ENCODE results near the gene TIA1.

DNA sequence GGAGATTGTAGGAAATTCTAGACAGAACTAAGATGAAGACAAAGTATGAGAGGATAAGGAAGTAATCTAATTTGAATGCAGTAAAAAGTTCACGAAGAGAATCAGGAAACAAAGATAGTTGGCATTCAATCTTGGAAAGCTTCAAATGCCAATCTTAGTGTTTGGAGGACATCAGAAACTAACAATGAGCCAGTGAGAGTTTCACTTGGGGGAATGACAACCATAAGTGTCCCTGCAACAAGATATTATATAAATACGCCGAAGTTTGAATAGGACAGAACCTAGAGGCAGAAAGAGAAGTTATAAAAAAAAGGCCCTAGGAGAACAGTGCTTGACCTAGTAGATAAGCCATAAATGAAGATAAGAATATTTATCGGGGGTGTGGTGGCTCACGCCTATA, 34.0 kb upstream of the TIA1 start:
- no peak for TF ChIP-seq POLR2A (IDR thresholded peaks at IDR 0.05; ENCODE audit: low read depth, low read length)
- TF ChIP-seq POLR2AphosphoS5 (IDR thresholded peaks at IDR 0.05; ENCODE audit: low read depth, low read length) = no peak
- TF ChIP-seq TAF1 (IDR thresholded peaks at IDR 0.05; ENCODE audit: borderline replicate concordance, low read depth, low read length) = no peak

All from GM12892 (cell line).